Liver (tissue), 9 donors: ENCODE results near the gene RNU6-8. TPM values are rescaled to one million over a fixed set of nuclear protein-coding genes. Genes with fewer than 3 reads are reported as not detected.

Experiments
- DNase-seq: peaks from one replicate; pipeline ENCODE4 v3.0.0-alpha.2; 2017; ENCODE audit warnings: low spot score
- H3K27ac ChIP-seq, 2 donors: one replicate each; pipeline ENCODE4 v1.7.0; 2013; ENCODE audit warnings: inconsistent platforms in 2 of 2, low read length in 2 of 2, control low read depth in 1 of 2, low read depth in 1 of 2, mild to moderate bottlenecking in 1 of 2
- H3K27me3 ChIP-seq, 4 donors: one replicate each; pipeline versions ENCODE4 v1.6.1 to v1.7.0; 2013; ENCODE audit warnings: low read length in 3 of 4, inconsistent platforms in 1 of 4, mild to moderate bottlenecking in 1 of 4, moderate library complexity in 1 of 4; ENCODE audit not compliant: control insufficient read depth in 4 of 4, insufficient read depth in 4 of 4
- H3K36me3 ChIP-seq, 4 donors: one replicate each; pipeline versions ENCODE4 v1.6.1 to v1.7.0; 2013; ENCODE audit warnings: low read length in 3 of 4, mild to moderate bottlenecking in 3 of 4, low read depth in 1 of 4, moderate library complexity in 1 of 4; ENCODE audit not compliant: control insufficient read depth in 4 of 4, insufficient read depth in 3 of 4
- H3K4me1 ChIP-seq, 4 donors: one replicate each; pipeline versions ENCODE4 v1.6.1 to v1.7.0; 2013; ENCODE audit warnings: low read length in 3 of 4, mild to moderate bottlenecking in 3 of 4, moderate library complexity in 1 of 4; ENCODE audit not compliant: control insufficient read depth in 4 of 4, insufficient read depth in 4 of 4
- H3K4me3 ChIP-seq, 3 donors: one replicate each; pipeline versions ENCODE4 v1.6.1 to v1.7.0; 2013; ENCODE audit warnings: low read length in 3 of 3, control low read depth in 1 of 3, low read depth in 1 of 3, mild to moderate bottlenecking in 1 of 3
- H3K9ac ChIP-seq, 2 donors: one replicate each; pipeline ENCODE4 v1.7.0; 2013; ENCODE audit warnings: low read length in 2 of 2, mild to moderate bottlenecking in 2 of 2, moderate library complexity in 2 of 2, control low read depth in 1 of 2, low read depth in 1 of 2
- H3K9me3 ChIP-seq, 4 donors: one replicate each; pipeline versions ENCODE4 v1.6.1 to v1.7.0; 2013; ENCODE audit warnings: low read length in 3 of 4; ENCODE audit not compliant: control insufficient read depth in 4 of 4
- ATF3 ChIP-seq: IDR thresholded peaks from 2 replicates; pipeline ENCODE4 v1.6.1; 2016; ENCODE audit warnings: antibody characterized with exemption
- CTCF ChIP-seq: fragments of 150-350 bp; IDR thresholded peaks from 2 replicates; pipeline ENCODE4 v1.5.1; 2017; ENCODE audit warnings: improper control_type of control experiment, low read depth, low read length; ENCODE audit not compliant: missing input control
- EGR1 ChIP-seq, 2 donors: IDR thresholded peaks; 2 replicates each; pipeline ENCODE4 v1.6.1; 2016 to 2018; ENCODE audit warnings: antibody characterized with exemption in 2 of 2, low read depth in 2 of 2
- FOXA1 ChIP-seq: IDR thresholded peaks from 2 replicates; pipeline ENCODE4 v1.6.1; 2016; ENCODE audit warnings: antibody characterized with exemption
- FOXA2 ChIP-seq: IDR thresholded peaks from 2 replicates; pipeline ENCODE4 v1.6.1; 2016; ENCODE audit warnings: antibody characterized with exemption
- GABPA ChIP-seq, 2 donors: IDR thresholded peaks in 1 of 2; conservative IDR thresholded peaks in 1 of 2; 2 replicates each; pipeline ENCODE4 v1.6.1; 2016; ENCODE audit warnings: antibody characterized with exemption in 2 of 2, mild to moderate bottlenecking in 1 of 2, moderate library complexity in 1 of 2
- HNF4A ChIP-seq, 2 donors: conservative IDR thresholded peaks; 2 replicates each; pipeline ENCODE4 v1.6.1; 2016; ENCODE audit warnings: antibody characterized with exemption in 2 of 2, mild to moderate bottlenecking in 2 of 2
- HNF4G ChIP-seq: IDR thresholded peaks from 2 replicates; pipeline ENCODE4 v1.6.1; 2016; ENCODE audit warnings: antibody characterized with exemption
- JUND ChIP-seq, 2 donors: IDR thresholded peaks; 2 replicates each; pipeline ENCODE4 v1.6.1; 2016; ENCODE audit warnings: antibody characterized with exemption in 2 of 2
- MAX ChIP-seq: IDR thresholded peaks from 2 replicates; pipeline ENCODE4 v1.6.1; 2016; ENCODE audit warnings: antibody characterized with exemption
- NR2F2 ChIP-seq: IDR thresholded peaks from 2 replicates; pipeline ENCODE4 v1.6.1; 2016; ENCODE audit warnings: antibody characterized with exemption
- RAD21 ChIP-seq, 2 donors: IDR thresholded peaks; 2 replicates each; pipeline ENCODE4 v1.6.1; 2016; ENCODE audit warnings: antibody characterized with exemption in 2 of 2, mild to moderate bottlenecking in 2 of 2
- REST ChIP-seq: IDR thresholded peaks from 2 replicates; pipeline ENCODE4 v1.6.1; 2016; ENCODE audit warnings: antibody characterized with exemption, mild to moderate bottlenecking
- RXRA ChIP-seq, 2 donors: IDR thresholded peaks; 2 replicates each; pipeline ENCODE4 v1.6.1; 2017 to 2018; ENCODE audit warnings: antibody characterized with exemption in 2 of 2, mild to moderate bottlenecking in 1 of 2
- SP1 ChIP-seq: IDR thresholded peaks from 2 replicates; pipeline ENCODE4 v1.6.1; 2018; ENCODE audit warnings: antibody characterized with exemption, mild to moderate bottlenecking
- TAF1 ChIP-seq: conservative IDR thresholded peaks from 2 replicates; pipeline ENCODE4 v1.6.1; 2016; ENCODE audit warnings: antibody characterized with exemption, mild to moderate bottlenecking
- YY1 ChIP-seq: IDR thresholded peaks from 2 replicates; pipeline ENCODE4 v1.6.1; 2016; ENCODE audit warnings: antibody characterized with exemption, mild to moderate bottlenecking
- ZBTB33 ChIP-seq: IDR thresholded peaks from 2 replicates; pipeline ENCODE4 v1.6.1; 2016; ENCODE audit warnings: antibody characterized with exemption
- WGBS: extraction: QIAGEN DNeasy Blood & Tissue Kit; methylation state at CpG from one replicate; pipeline ENCODE4 v1.1.7; 2013; 5-methylcytosine and 5-hydroxymethylcytosine counted together
- polyA plus RNA-seq, 2 donors: library from polyadenylated mRNA; stranded (reverse) in 1 of 2; unstranded in 1 of 2; fragments of 200-250 nt in 1 of 2; fragments of >200 nt in 1 of 2; fragmentation: Nextera tagmentation in 1 of 2; extraction: Ambion mirVana in 1 of 2; gene quantifications; one replicate each; pipeline versions ENCODE4 v1.2.1 to v1.2.3, GENCODE V29; 2013 to 2015
- total RNA-seq, 2 donors: library from RNA; depleted of rRNA; stranded (reverse); fragments of >200 nt; gene quantifications; one replicate each; pipeline ENCODE4 v1.2.3, GENCODE V29; 2014
- donor health status: healthy.
- donor health status: healthy.
- donor health status: healthy.
- donor health status: healthy.
- donor health status: healthy.

RNU6-8 gene
- total and polyA plus RNA-seq, 4 donors, result not detected

- DNase-seq, result no peak
- no peak for TF ChIP-seq ATF3
- no peak for TF ChIP-seq TAF1
- no peak for TF ChIP-seq JUND (IDR thresholded peaks at IDR 0.05)
- TF ChIP-seq GABPA (IDR thresholded peaks at IDR 0.05 in 1 of 2, conservative IDR thresholded peaks at IDR 0.05 in 1 of 2), result no peak
- TF ChIP-seq HNF4G, result no peak
- TF ChIP-seq REST, result no peak
- no peak for TF ChIP-seq RAD21 (IDR thresholded peaks at IDR 0.05)
- Histone ChIP-seq H3K9ac (no peak overlapping the region), H3K27ac (no peak overlapping the region), H3K9me3 (no peaks in the 10 kb centered on the region), H3K36me3 (no peaks in the 10 kb centered on the region), H3K27me3 (no peaks in the 10 kb centered on the region), H3K4me1 (peaks cover 0 to 5% (median 1%) of the 10 kb centered on the region in 4 donors), H3K4me3 (no peak overlapping the region)
- WGBS, result 98% methylated on average over 1 of the region's 1 CpG
Observed at GRCh38 chr14:32232481-32232880, 29.4 kb upstream of the RNU6-8 start.

GRCh38 chr14:32230695-32231280 lies 27.7 kb upstream of the RNU6-8 start:
- DNase-seq, result no peak
- no peaks in the 10 kb centered on the region for H3K27me3 ChIP-seq
- 93% methylated on average over 2 of the region's 2 CpGs for WGBS
- peaks cover 0 to 5% (median 1%) of the 10 kb centered on the region in 4 donors for H3K4me1 ChIP-seq
- H3K36me3 ChIP-seq, result no peaks in the 10 kb centered on the region
- H3K4me3 ChIP-seq, result no peak overlapping the region
- H3K9ac ChIP-seq, result no peak overlapping the region
- TF ChIP-seq MAX (no peak), NR2F2 (no peak), ZBTB33 (no peak), HNF4A (conservative IDR thresholded peaks at IDR 0.05) (no peak), FOXA1 (no peak), YY1 (no peak), ATF3 (no peak), RAD21 (IDR thresholded peaks at IDR 0.05) (no peak), CTCF (no peak), RXRA (IDR thresholded peaks at IDR 0.05) (no peak), TAF1 (no peak), FOXA2 (no peak), GABPA (IDR thresholded peaks at IDR 0.05 in 1 of 2, conservative IDR thresholded peaks at IDR 0.05 in 1 of 2) (no peak), JUND (IDR thresholded peaks at IDR 0.05) (no peak), REST (no peak), EGR1 (IDR thresholded peaks at IDR 0.05; ENCODE audit: low read depth in 2 of 2) (no peak), SP1 (no peak), HNF4G (no peak)
- no peaks in the 10 kb centered on the region for H3K9me3 ChIP-seq
- no peak overlapping the region for H3K27ac ChIP-seq
